NCI-H2081 (cell line): ENCODE measurements around the gene RALGAPB.
"Not testable (repeated sequence)": the region's sequence is repeated elsewhere in the genome, so short reads cannot be mapped to it uniquely, and the experiment has no call there.

Experiments
- DNase-seq, 2 experiments: peaks; one replicate each; lab custom pipeline; 2025; lab: John Stamatoyannopoulos, UW

The RALGAPB gene

GRCh38 chr20:38447251-38447661 is 25.4 kb upstream of the RALGAPB start:
- DNase-seq = no peak

- peak; percentile 26 to 64 for DNase-seq
These were observed 24.5 kb upstream of the RALGAPB start for GRCh38 chr20:38447931-38448675.

GRCh38 chr20:38449046-38449445 is 23.6 kb upstream of the RALGAPB start:
- DNase-seq = no peak

GRCh38 chr20:38450412-38450975 is 22.1 kb upstream of the RALGAPB start:
- no peak for DNase-seq

- DNase-seq = no peak
These were observed 19.6 kb upstream of the RALGAPB start for GRCh38 chr20:38452880-38453624.

GRCh38 chr20:38453941-38454340 is 18.7 kb upstream of the RALGAPB start:
- DNase-seq = no peak

GRCh38 chr20:38454556-38455473 is 17.8 kb upstream of the RALGAPB start:
- DNase-seq = no peak

- DNase-seq = no peak
These were observed 14.3 kb upstream of the RALGAPB start for GRCh38 chr20:38458314-38458713.

- DNase-seq = peak; percentile 29 to 60
These were observed 12.5 kb upstream of the RALGAPB start for GRCh38 chr20:38460040-38460623.

- not testable (repeated sequence) for DNase-seq
These were observed 12.0 kb upstream of the RALGAPB start for GRCh38 chr20:38460631-38461030.

- not testable (repeated sequence) for DNase-seq
These were observed 11.5 kb upstream of the RALGAPB start for GRCh38 chr20:38461167-38461566.

GRCh38 chr20:38461569-38461968 is 11.1 kb upstream of the RALGAPB start:
- DNase-seq = not testable (repeated sequence)

GRCh38 chr20:38466171-38466570 is 6.5 kb upstream of the RALGAPB start:
- no peak for DNase-seq

- DNase-seq = no peak
These were observed 5.7 kb upstream of the RALGAPB start for GRCh38 chr20:38466983-38467382.

GRCh38 chr20:38471245-38471644 is 1.4 kb upstream of the RALGAPB start:
- no peak for DNase-seq

GRCh38 chr20:38471987-38472512 is 593 bp upstream of the RALGAPB start:
- no peak for DNase-seq

- peak; percentile 10 to 27 for DNase-seq
These were observed 738 bp downstream of the RALGAPB start for GRCh38 chr20:38473367-38473795.

- DNase-seq = no peak
These were observed 5.1 kb downstream of the RALGAPB start for GRCh38 chr20:38477747-38478146.

- DNase-seq = no peak
These were observed 7.0 kb downstream of the RALGAPB start for GRCh38 chr20:38479596-38479995.

GRCh38 chr20:38485041-38485440 is 12.4 kb downstream of the RALGAPB start:
- no peak for DNase-seq

- no peak for DNase-seq
These were observed 16.5 kb downstream of the RALGAPB start for GRCh38 chr20:38489181-38489580.
